Right lobe of liver (tissue), 4 donors: Measurements from ENCODE around the gene NCOA3.

ENCODE experiments used
- CTCF ChIP-seq, 4 donors: fragments of 200-600 bp in 3 of 4; fragments of 450-650 bp in 1 of 4; IDR thresholded peaks; one replicate each; pipeline versions ENCODE4 v1.5.1 to v1.8.0; 2016 to 2022; ENCODE audit warnings: antibody characterized with exemption in 4 of 4, mild to moderate bottlenecking in 2 of 4
- POLR2A ChIP-seq: fragments of 450-650 bp; IDR thresholded peaks from one replicate; pipeline ENCODE4 v1.6.1; 2017; ENCODE audit warnings: antibody characterized with exemption, mild to moderate bottlenecking
- donor health status: DM: no; HTN: no; CAD: no.
- donor health status: DM: no; HTN: no; CAD: no.
- donor health status: DM: no; HTN: yes; CAD: no.

GRCh38 chr20:47577314-47577713 lies 75.6 kb downstream of the NCOA3 start:
- TF ChIP-seq POLR2A: no peak
- no peak for TF ChIP-seq CTCF (IDR thresholded peaks at IDR 0.05)
